OCI-LY3 (cell line): ENCODE measurements around the gene RAP1A.

Experiments
- H2AFZ ChIP-seq: fragments of 200-600, 300-600 bp; shearing (Covaris generic); 2 replicates; pipeline ENCODE4 v1.6.0; 2014; ENCODE audit warnings: antibody characterized with exemption, low read depth, low read length
- H3K27ac ChIP-seq: fragments of 200-600, 300-600 bp; sonication (generic); 2 replicates; pipeline ENCODE4 v1.5.1; 2014; ENCODE audit warnings: mild to moderate bottlenecking, low read length, moderate library complexity, mixed read lengths
- H3K27me3 ChIP-seq: fragments of 200-600, 300-600 bp; sonication (generic); 2 replicates; pipeline ENCODE4 v1.6.1; 2014; ENCODE audit warnings: low read depth, low read length, mixed read lengths
- H3K36me3 ChIP-seq: fragments of 200-600, 300-600 bp; sonication (generic); replicated peaks from 2 replicates; pipeline ENCODE3; 2014; ENCODE audit warnings: low read depth, low read length, mixed read lengths
- H3K4me1 ChIP-seq: fragments of 300-600, 200-600 bp; sonication (generic); 2 replicates; pipeline ENCODE4 v1.6.1; 2014; ENCODE audit warnings: low read length, mixed read lengths
- H3K4me2 ChIP-seq: fragments of 200-600, 300-600 bp; sonication (generic); 2 replicates; pipeline ENCODE4 v1.6.1; 2014; ENCODE audit warnings: low read length, mixed read lengths
- H3K4me3 ChIP-seq: fragments of 300-600, 200-600 bp; sonication (generic); 2 replicates; pipeline ENCODE4 v1.5.1; 2014; ENCODE audit warnings: antibody characterized with exemption, mild to moderate bottlenecking, low read length, moderate library complexity
- H3K79me2 ChIP-seq: fragments of 300-600, 200-600 bp; shearing (Covaris generic); 2 replicates; pipeline ENCODE4 v1.6.1; 2014; ENCODE audit warnings: mild to moderate bottlenecking, low read length, mixed read lengths
- H3K9ac ChIP-seq: fragments of 300-600, 200-600 bp; shearing (Covaris generic); 2 replicates; pipeline ENCODE4 v1.6.0; 2014; ENCODE audit warnings: mild to moderate bottlenecking, low read length, moderate library complexity
- H3K9me3 ChIP-seq: fragments of 200-600, 300-600 bp; shearing (Covaris generic); 2 replicates; pipeline ENCODE4 v1.6.1; 2014; ENCODE audit warnings: low read length, mixed read lengths; ENCODE audit not compliant: insufficient read depth
- H4K20me1 ChIP-seq: fragments of 200-600, 300-600 bp; sonication (generic); 2 replicates; pipeline ENCODE4 v1.6.1; 2016; ENCODE audit warnings: low read length, mixed read lengths; ENCODE audit not compliant: insufficient read depth
- CTCF ChIP-seq: fragments of 200-600, 300-600 bp; sonication (generic); IDR thresholded peaks from 2 replicates; pipeline ENCODE4 v1.5.1; 2014; ENCODE audit warnings: antibody characterized with exemption, low read length, low read depth
- EZH2phosphoT487 ChIP-seq: fragments of 200-600 bp; shearing (Covaris generic); IDR thresholded peaks from 2 replicates; pipeline ENCODE4 v1.6.1; 2018; ENCODE audit warnings: antibody characterized with exemption, mixed run types, low read depth

RAP1A gene

GRCh38 chr1:111620441-111620971 lies 917 bp downstream of the RAP1A start:
- Histone ChIP-seq H3K9me3 (no peaks in the 10 kb centered on the region), H3K4me2 (peak overlapping the region; percentile 96), H3K36me3 (peaks cover 15% of the 10 kb centered on the region), H2AFZ (no peak overlapping the region), H3K9ac (peak overlapping the region; percentile 91), H3K4me1 (peaks cover 74% of the 10 kb centered on the region), H3K27ac (peak overlapping the region; percentile 100), H4K20me1 (peaks cover 46% of the 10 kb centered on the region), H3K79me2 (peaks cover 76% of the 10 kb centered on the region), H3K27me3 (no peaks in the 10 kb centered on the region), H3K4me3 (peak overlapping the region; percentile 95)
- no peak for TF ChIP-seq CTCF
- TF ChIP-seq EZH2phosphoT487 = no peak

GRCh38 chr1:111621050-111621449 lies 1.5 kb downstream of the RAP1A start:
- TF ChIP-seq EZH2phosphoT487 (no peak), CTCF (no peak)
- H3K36me3 ChIP-seq = peaks cover 19% of the 10 kb centered on the region
- H3K27ac ChIP-seq = peak overlapping the region; percentile 100
- H3K27me3 ChIP-seq = no peaks in the 10 kb centered on the region
- peaks cover 74% of the 10 kb centered on the region for H3K4me1 ChIP-seq
- peaks cover 81% of the 10 kb centered on the region for H3K79me2 ChIP-seq
- peak overlapping the region; percentile 91 for H3K9ac ChIP-seq
- H3K4me3 ChIP-seq = peak overlapping the region; percentile 95
- H4K20me1 ChIP-seq = peaks cover 51% of the 10 kb centered on the region
- H3K9me3 ChIP-seq = no peaks in the 10 kb centered on the region
- peak overlapping the region; percentile 96 for H3K4me2 ChIP-seq
- H2AFZ ChIP-seq = no peak overlapping the region

GRCh38 chr1:111622166-111622565 lies 2.6 kb downstream of the RAP1A start:
- Histone ChIP-seq H3K36me3 (peaks cover 19% of the 10 kb centered on the region), H3K27ac (peak overlapping the region; percentile 100), H3K79me2 (peaks cover 86% of the 10 kb centered on the region), H2AFZ (no peak overlapping the region), H3K4me1 (peaks cover 74% of the 10 kb centered on the region), H3K4me2 (peak overlapping the region; percentile 96), H3K9me3 (no peaks in the 10 kb centered on the region), H3K9ac (peak overlapping the region; percentile 91), H3K4me3 (peak overlapping the region; percentile 95), H4K20me1 (peaks cover 61% of the 10 kb centered on the region), H3K27me3 (no peaks in the 10 kb centered on the region)
- TF ChIP-seq EZH2phosphoT487 (no peak), CTCF (no peak)

GRCh38 chr1:111624382-111624781 lies 4.8 kb downstream of the RAP1A start:
- peaks cover 99% of the 10 kb centered on the region for H3K79me2 ChIP-seq
- H3K36me3 ChIP-seq = peaks cover 19% of the 10 kb centered on the region
- peak overlapping the region; percentile 95 for H3K4me3 ChIP-seq
- peak overlapping the region; percentile 100 for H3K27ac ChIP-seq
- H3K4me2 ChIP-seq = peak overlapping the region; percentile 96
- no peaks in the 10 kb centered on the region for H3K27me3 ChIP-seq
- H3K9me3 ChIP-seq = no peaks in the 10 kb centered on the region
- TF ChIP-seq EZH2phosphoT487 (no peak), CTCF (no peak)
- H3K4me1 ChIP-seq = peaks cover 76% of the 10 kb centered on the region
- peaks cover 77% of the 10 kb centered on the region for H4K20me1 ChIP-seq
- no peak overlapping the region for H2AFZ ChIP-seq
- H3K9ac ChIP-seq = peak overlapping the region; percentile 52
